Activated CD4-positive, alpha-beta T cell treated with anti-CD3 and anti-CD28 coated beads for 1 hour (primary cell): ENCODE data around the gene EPOP.
"Not testable (repeated sequence)": the region's sequence is repeated elsewhere in the genome, so short reads cannot be mapped to it uniquely, and the experiment has no call there.

Source experiments
- DNase-seq: peaks from one replicate; pipeline ENCODE4 v3.0.0-alpha.2; 2020

EPOP gene

GRCh38 chr17:38672788-38673706, 1.7 kb downstream of the EPOP start:
- DNase-seq: no peak

GRCh38 chr17:38671939-38672720, 2.6 kb downstream of the EPOP start:
- DNase-seq: no peak

- DNase-seq: no peak
Observed at GRCh38 chr17:38669520-38669919, 5.2 kb downstream of the EPOP start.

- DNase-seq: no peak
Observed at GRCh38 chr17:38667787-38668122, 7.0 kb downstream of the EPOP start.

GRCh38 chr17:38667099-38667786, 7.5 kb downstream of the EPOP start:
- peak; percentile 25 for DNase-seq

GRCh38 chr17:38663964-38664644, 10.7 kb downstream of the EPOP start:
- no peak for DNase-seq

GRCh38 chr17:38663125-38663751, 11.5 kb downstream of the EPOP start:
- no peak for DNase-seq

- no peak for DNase-seq
Observed at GRCh38 chr17:38660097-38661025, 14.4 kb downstream of the EPOP start.

GRCh38 chr17:38659415-38659814, 15.3 kb downstream of the EPOP start:
- no peak for DNase-seq

GRCh38 chr17:38658741-38659345, 15.9 kb downstream of the EPOP start:
- DNase-seq: no peak

- DNase-seq: no peak
Observed at GRCh38 chr17:38657824-38658740, 16.7 kb downstream of the EPOP start.

GRCh38 chr17:38656959-38657823, 17.6 kb downstream of the EPOP start:
- DNase-seq: no peak

- no peak for DNase-seq
Observed at GRCh38 chr17:38654411-38655398, 20.1 kb downstream of the EPOP start.

GRCh38 chr17:38653679-38654078, 21.1 kb downstream of the EPOP start:
- no peak for DNase-seq

- no peak for DNase-seq
Observed at GRCh38 chr17:38653230-38653629, 21.5 kb downstream of the EPOP start.

- DNase-seq: not testable (repeated sequence)
Observed at GRCh38 chr17:38650653-38651173, 24.0 kb downstream of the EPOP start.

- no peak for DNase-seq
Observed at GRCh38 chr17:38637951-38638350, 36.8 kb downstream of the EPOP start.
